HepG2 (cell line): ENCODE results near the gene GSTT2. TPM values are rescaled to one million over a fixed set of nuclear protein-coding genes. Genes with fewer than 3 reads are reported as not detected.

Experiments
- ATAC-seq: fragments of 200-7000 bp; cut with Tn5 transposase; 3 replicates; pipeline ENCODE4 v1.9.1; 2020; ENCODE audit warnings: mild to moderate bottlenecking, moderate library complexity
- BruUV-seq: library from RNA; stranded (reverse); fragments of 400-500 nt; replicated peaks from 2 replicates; lab custom pipeline; 2021; lab: Mats Ljungman, UMichigan
- CTCF ChIA-PET: fragments of 300-600 bp; formaldehyde crosslinking; extraction: SDS; loops from one replicate; lab custom pipeline; 2021; ENCODE audit warnings: low total read pairs, inconsistent platforms, low intra/inter-chr PET ratio; lab: Yijun Ruan, JAX
- POLR2A ChIA-PET: fragments of 350-600 bp; sonication (Branson Sonifier 250); formaldehyde crosslinking; loops from one replicate; lab custom pipeline; 2020; ENCODE audit warnings: antibody characterized with exemption, inconsistent platforms; lab: Yijun Ruan, JAX
- DNase-seq: peaks from one replicate; pipeline ENCODE4 v3.0.0-alpha.2; 2015; ENCODE audit warnings: low spot score
- FAIRE-seq: peaks from 3 replicates; lab custom pipeline; 2011; peaks lifted over from hg19 to GRCh38; lab: Jason Lieb, UNC
- H2AFZ ChIP-seq: one replicate; pipeline ENCODE4 v1.6.1; 2011; ENCODE audit warnings: low read length, inconsistent platforms
- H3K27ac ChIP-seq: fragments of 300-600 bp; 3 replicates; pipeline ENCODE4 v1.8.0; 2011; ENCODE audit warnings: mixed run types, mild to moderate bottlenecking, mixed read lengths, low read length, inconsistent platforms; ENCODE audit not compliant: insufficient read depth; ENCODE audit errors: extremely low read length
- H3K27me3 ChIP-seq, 2 experiments: fragments of 200-600 bp in 1 of 2; 2 replicates in 1 of 2; 3 replicates in 1 of 2; pipeline versions ENCODE4 v1.6.0 to v1.8.0; 2011; ENCODE audit warnings: low read length in 2 of 2, mild to moderate bottlenecking in 2 of 2, moderate library complexity in 2 of 2, inconsistent platforms in 1 of 2; ENCODE audit not compliant: insufficient read depth in 2 of 2, control insufficient read depth in 1 of 2
- H3K36me3 ChIP-seq, 2 experiments: fragments of 200-600 bp in 1 of 2; replicated peaks in 1 of 2; 2 replicates in 1 of 2; 3 replicates in 1 of 2; pipeline versions ENCODE4 v1.5.1 to v1.8.0; 2011; ENCODE audit warnings: low read length in 2 of 2, inconsistent platforms in 1 of 2; ENCODE audit not compliant: insufficient read depth in 2 of 2, control insufficient read depth in 1 of 2
- H3K4me1 ChIP-seq: 2 replicates; pipeline ENCODE4 v1.5.1; 2012; ENCODE audit warnings: low read length, inconsistent platforms; ENCODE audit not compliant: insufficient read depth
- H3K4me2 ChIP-seq: 2 replicates; pipeline ENCODE4 v1.6.0; 2011; ENCODE audit warnings: low read depth, low read length, inconsistent platforms
- H3K4me3 ChIP-seq, 3 experiments: fragments of 200-600 bp in 1 of 3; sonication (generic), shearing (Covaris generic) in 1 of 3; replicated peaks in 1 of 3; 2 replicates each; pipeline ENCODE4 v1.5.1; 2011 to 2016; ENCODE audit warnings: low read length in 3 of 3, inconsistent platforms in 2 of 3, low read depth in 2 of 3, mild to moderate bottlenecking in 2 of 3, control low read depth in 1 of 3, mixed read lengths in 1 of 3; ENCODE audit not compliant: insufficient read depth in 1 of 3
- H3K79me2 ChIP-seq: one replicate; pipeline ENCODE4 v1.6.1; 2011; ENCODE audit warnings: low read length, inconsistent platforms; ENCODE audit not compliant: insufficient read depth
- H3K9ac ChIP-seq: 2 replicates; pipeline ENCODE4 v1.6.0; 2011; ENCODE audit warnings: mild to moderate bottlenecking, low read depth, low read length, inconsistent platforms; ENCODE audit not compliant: insufficient read depth
- H3K9me3 ChIP-seq: 2 replicates; pipeline ENCODE4 v1.5.1; 2012; ENCODE audit warnings: mild to moderate bottlenecking, low read length
- H4K20me1 ChIP-seq: 2 replicates; pipeline ENCODE4 v1.6.0; 2011; ENCODE audit warnings: inconsistent platforms, mild to moderate bottlenecking, low read length, moderate library complexity; ENCODE audit not compliant: insufficient read depth
- BRD4 ChIP-seq: sonication (generic); formaldehyde crosslinking; IDR thresholded peaks from 2 replicates; pipeline ENCODE4 v1.4.0; 2020; ENCODE audit warnings: missing genetic modification reagents
- FOXA3 ChIP-seq: IDR thresholded peaks from 2 replicates; pipeline ENCODE4 v1.6.1; 2016; ENCODE audit warnings: missing genetic modification reagents, missing compliant biosample characterization
- KLF6 ChIP-seq: IDR thresholded peaks from 2 replicates; pipeline ENCODE4 v1.8.0; 2016; ENCODE audit warnings: missing biosample characterization, missing genetic modification reagents
- KMT2B ChIP-seq: IDR thresholded peaks from 2 replicates; pipeline ENCODE4 v1.6.1; 2016; ENCODE audit warnings: missing genetic modification reagents, missing compliant biosample characterization
- RFX5 ChIP-seq: IDR thresholded peaks from 2 replicates; pipeline ENCODE4 v1.6.1; 2011; ENCODE audit warnings: low read depth, low read length, improper control_type of control experiment
- SAP130 ChIP-seq: IDR thresholded peaks from 2 replicates; pipeline ENCODE4 v1.6.1; 2016; ENCODE audit warnings: low read depth
- SRF ChIP-seq: IDR thresholded peaks from 2 replicates; pipeline ENCODE4 v1.6.1; 2011; ENCODE audit warnings: mild to moderate bottlenecking, low read depth, low read length, moderate library complexity
- TRAFD1 ChIP-seq: sonication (generic); formaldehyde crosslinking; IDR thresholded peaks from 2 replicates; pipeline ENCODE4 v1.5.1; 2020; ENCODE audit warnings: missing genetic modification reagents, mild to moderate bottlenecking, borderline replicate concordance
- ZBTB21 ChIP-seq: sonication (generic); formaldehyde crosslinking; IDR thresholded peaks from 2 replicates; pipeline ENCODE4 v1.4.0; 2020; ENCODE audit warnings: missing genetic modification reagents
- ZFP82 ChIP-seq: sonication (generic); formaldehyde crosslinking; IDR thresholded peaks from 2 replicates; pipeline ENCODE4 v1.5.1; 2020; ENCODE audit warnings: mild to moderate bottlenecking, missing genetic modification reagents, borderline replicate concordance
- ZFP90 ChIP-seq: sonication (generic); formaldehyde crosslinking; IDR thresholded peaks from 2 replicates; pipeline ENCODE4 v1.8.0; 2022; ENCODE audit warnings: missing genetic modification reagents, mild to moderate bottlenecking, inconsistent platforms, borderline replicate concordance
- ZHX2 ChIP-seq, 2 experiments: sonication (generic) in 1 of 2; formaldehyde crosslinking in 1 of 2; IDR thresholded peaks; 2 replicates each; pipeline versions ENCODE4 v1.6.1 to v1.9.0; 2014 to 2022; ENCODE audit warnings: antibody characterized with exemption in 1 of 2, borderline replicate concordance in 1 of 2, inconsistent platforms in 1 of 2, low read depth in 1 of 2, missing genetic modification reagents in 1 of 2
- ZNF503 ChIP-seq: sonication (generic); formaldehyde crosslinking; IDR thresholded peaks from 2 replicates; pipeline ENCODE4 v1.4.0; 2020; ENCODE audit warnings: missing genetic modification reagents
- ZNF749 ChIP-seq: sonication (generic); formaldehyde crosslinking; IDR thresholded peaks from 2 replicates; pipeline ENCODE4 v1.8.0; 2022; ENCODE audit warnings: mild to moderate bottlenecking, missing genetic modification reagents, moderate library complexity, borderline replicate concordance
- ZSCAN20 ChIP-seq: sonication (generic); formaldehyde crosslinking; IDR thresholded peaks from 2 replicates; pipeline ENCODE4 v1.4.0; 2020; ENCODE audit warnings: missing genetic modification reagents, mild to moderate bottlenecking, borderline replicate concordance
- WGBS: methylation state at CpG from one replicate; pipeline ENCODE4 v1.1.6; 2017; ENCODE audit warnings: low lambda C conversion rate; 5-methylcytosine and 5-hydroxymethylcytosine counted together
- in situ Hi-C: cut with HindIII; loops from 2 replicates; pipeline ENCODE4 v1.10.0; 2017; ENCODE audit warnings: low pct_unique_long_range_greater_than_20kb; ENCODE audit not compliant: extremely low pct_ligation_motif_present
- intact Hi-C: fragments of 100-400 bp; cut with micrococcal nuclease; formaldehyde crosslinking; loops from one replicate; pipeline ENCODE4 v1.10.0; 2022; ENCODE audit not compliant: unreplicated experiment
- polyA plus RNA-seq, 8 experiments: library from polyadenylated mRNA; depleted of rRNA in 3 of 8; stranded (reverse) in 7 of 8; unstranded in 1 of 8; fragments of >200 nt; fragmentation: Illumina TruSeq in 4 of 8; extraction: Trizol in 4 of 8; gene quantifications; 2 replicates each; pipeline versions ENCODE4 v1.2.1 to v1.2.3, GENCODE V29; 2011 to 2016; ENCODE audit warnings: low read depth in 4 of 8, missing spikeins in 1 of 8, mixed read lengths in 1 of 8; ENCODE audit not compliant: insufficient read depth in 1 of 8
- total RNA-seq, 5 experiments: library from RNA; depleted of rRNA; stranded (reverse); fragments of >200 nt; fragmentation: Illumina TruSeq; extraction: Trizol; gene quantifications; 2 replicates each; pipeline ENCODE4 v1.2.3, GENCODE V29; 2016; ENCODE audit warnings: low read depth in 1 of 5

The GSTT2 gene
- total and polyA plus RNA-seq, 2 of the 13 experiments (the other 11 are each of a cell fraction or from before 2014, with no cell fraction given), result not detected

GRCh38 chr22:23938328-23939016, 41.5 kb upstream of the GSTT2 start:
- intact Hi-C loops, result no loop called here
- peak; percentile 92 for FAIRE-seq
- H3K79me2 ChIP-seq, result no peaks in the 10 kb centered on the region
- peak; percentile 81 for DNase-seq
- H3K4me2 ChIP-seq, result peak overlapping the region; percentile 44
- no peaks in the 10 kb centered on the region for H3K27me3 ChIP-seq
- H4K20me1 ChIP-seq, result no peaks in the 10 kb centered on the region
- H3K4me1 ChIP-seq, result peaks cover 18% of the 10 kb centered on the region
- H2AFZ ChIP-seq, result no peak overlapping the region
- no peak overlapping the region for H3K9ac ChIP-seq
- no peaks in the 10 kb centered on the region for H3K9me3 ChIP-seq
- BruUV-seq, result no TSS peak
- CTCF ChIA-PET, result no interaction called here
- POLR2A ChIA-PET, result interaction anchor here (1.0 kb wide), 2 partner anchors 59 to 242 kb away, joined by 3 to 5 read pairs; no protein-coding TSS in a partner anchor
- 50% methylated on average over 5 of the region's 5 CpGs for WGBS
- no peaks in the 10 kb centered on the region for H3K36me3 ChIP-seq
- no peak overlapping the region for H3K27ac ChIP-seq
- in situ Hi-C loops, result loop anchor here (5.0 kb wide), 1 partner anchor 69 kb away; the partner anchor contains the start of gene GSTT4
- no peak overlapping the region for H3K4me3 ChIP-seq
- ATAC-seq, result peak; percentile 98
- TF ChIP-seq FOXA3 (CRISPR knock-in tag) (peak; percentile 23; the same call in 1 of the 2 replicates), ZBTB21 (no peak), RFX5 (no peak), ZNF749 (CRISPR knock-in tag) (no peak), TRAFD1 (CRISPR knock-in tag) (no peak), ZNF503 (CRISPR knock-in tag) (no peak), KMT2B (CRISPR knock-in tag) (no peak), SAP130 (CRISPR knock-in tag) (peak; percentile 26; the same call in 1 of the 2 replicates), ZSCAN20 (CRISPR knock-in tag) (no peak), KLF6 (CRISPR knock-in tag) (no peak), ZFP82 (CRISPR knock-in tag) (no peak), BRD4 (CRISPR knock-in tag) (no peak), SRF (no peak), ZHX2 (IDR thresholded peaks at IDR 0.05; ENCODE audit: low read depth) (no peak), ZHX2 (CRISPR knock-in tag; IDR thresholded peaks at IDR 0.05; ENCODE audit: borderline replicate concordance) (no peak), ZFP90 (CRISPR knock-in tag) (no peak)
